DOHH2 (cell line): ENCODE measurements around the gene BHLHE41.
A peak's percentile ranks its signal among the peaks of the same experiment; 100 is the strongest.

Experiments
- H3F3A ChIP-seq: fragments of 200-600 bp; sonication (generic), shearing (Covaris generic); 2 replicates; pipeline ENCODE4 v1.6.0; 2016; ENCODE audit warnings: antibody characterized with exemption, mild to moderate bottlenecking; ENCODE audit not compliant: control insufficient read depth, insufficient read depth
- H3K27ac ChIP-seq: fragments of 200-600 bp; sonication (generic); 2 replicates; pipeline ENCODE4 v1.5.1; 2014; ENCODE audit warnings: low read depth, mild to moderate bottlenecking, low read length, moderate library complexity
- H3K27me3 ChIP-seq: fragments of 200-600 bp; sonication (generic); 2 replicates; pipeline ENCODE4 v1.6.1; 2014; ENCODE audit warnings: mild to moderate bottlenecking, low read length, mixed read lengths; ENCODE audit not compliant: control insufficient read depth
- H3K36me3 ChIP-seq: fragments of 200-600 bp; sonication (generic); 2 replicates; pipeline ENCODE4 v1.6.1; 2014; ENCODE audit warnings: mild to moderate bottlenecking, low read length, moderate library complexity, mixed read lengths; ENCODE audit not compliant: control insufficient read depth
- H3K4me1 ChIP-seq: fragments of 200-600 bp; sonication (generic); 2 replicates; pipeline ENCODE4 v1.6.1; 2014; ENCODE audit warnings: mild to moderate bottlenecking, low read length, mixed read lengths; ENCODE audit not compliant: control insufficient read depth
- H3K4me2 ChIP-seq: fragments of 200-600 bp; sonication (generic); 2 replicates; pipeline ENCODE4 v1.6.0; 2014; ENCODE audit warnings: mild to moderate bottlenecking, low read length, moderate library complexity
- H3K4me3 ChIP-seq: fragments of 200-600 bp; sonication (generic); 2 replicates; pipeline ENCODE4 v1.5.1; 2014; ENCODE audit warnings: mild to moderate bottlenecking, low read length, mixed read lengths
- H3K79me2 ChIP-seq: fragments of 200-600 bp; sonication (generic); 2 replicates; pipeline ENCODE4 v1.6.1; 2014; ENCODE audit warnings: mild to moderate bottlenecking, low read length, mixed read lengths; ENCODE audit not compliant: control insufficient read depth
- H3K9me2 ChIP-seq: fragments of 200-600 bp; sonication (generic); replicated peaks from 2 replicates; pipeline ENCODE4 v1.6.1; 2014; ENCODE audit warnings: mild to moderate bottlenecking, low read length, mixed read lengths; ENCODE audit not compliant: control insufficient read depth
- H3K9me3 ChIP-seq: fragments of 200-600 bp; sonication (generic); 2 replicates; pipeline ENCODE4 v1.6.1; 2014; ENCODE audit warnings: antibody characterized with exemption, low read length, mixed read lengths; ENCODE audit not compliant: control insufficient read depth, insufficient read depth
- H4K20me1 ChIP-seq: fragments of 200-600 bp; sonication (generic); 2 replicates; pipeline ENCODE4 v1.6.0; 2014; ENCODE audit warnings: low read depth, mild to moderate bottlenecking, antibody characterized with exemption, low read length, moderate library complexity; ENCODE audit not compliant: control insufficient read depth, insufficient read depth
- EZH2phosphoT487 ChIP-seq: fragments of 200-600 bp; sonication (generic); IDR thresholded peaks from 2 replicates; pipeline ENCODE4 v1.6.1; 2017; ENCODE audit warnings: borderline replicate concordance, mild to moderate bottlenecking, antibody characterized with exemption, low read length, moderate library complexity, mixed read lengths
- TF ChIP-seq, protein P1 (sequence below): fragments of 200-600 bp; sonication (generic); IDR thresholded peaks from one replicate; pipeline ENCODE4 v1.5.1; 2014; ENCODE audit warnings: antibody characterized with exemption, mild to moderate bottlenecking, low read depth, low read length; ENCODE audit not compliant: poor library complexity, severe bottlenecking

The BHLHE41 gene

DNA sequence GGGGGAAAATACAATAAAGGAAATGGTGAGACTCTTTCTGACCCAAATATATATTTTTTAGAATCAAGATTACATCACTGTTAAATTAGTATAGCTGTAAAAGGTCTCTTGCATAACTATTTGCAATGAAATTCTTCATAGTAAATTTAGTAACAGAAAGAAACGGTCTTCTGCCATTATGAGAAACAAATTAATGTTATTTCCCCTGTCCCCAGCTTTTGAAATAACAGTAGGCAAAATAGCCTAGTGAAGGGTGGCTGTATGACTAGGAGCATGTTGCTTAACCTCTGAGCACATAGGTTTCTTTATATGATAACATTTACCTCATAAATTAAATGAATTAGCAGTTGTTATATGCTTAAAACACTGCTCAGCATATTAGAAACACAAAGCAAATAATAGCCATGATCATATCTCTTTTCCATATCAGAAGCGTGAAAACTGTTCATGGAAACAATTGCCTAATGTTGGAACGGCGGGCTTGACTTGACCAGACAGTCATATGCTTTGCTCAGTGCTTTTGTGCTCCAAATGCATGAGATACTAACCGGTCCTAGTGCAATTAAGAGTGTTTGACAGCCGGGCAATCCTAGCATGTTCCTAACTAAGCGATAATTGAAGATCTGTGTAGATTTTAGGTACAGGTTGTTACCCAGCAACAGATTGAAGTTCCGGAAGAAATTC lies 24.0 kb downstream of the BHLHE41 start:
- Histone ChIP-seq H3K79me2 (no peaks in the 10 kb centered on the region), H3K36me3 (no peaks in the 10 kb centered on the region), H3K4me2 (no peak overlapping the region), H3F3A (no peaks in the 10 kb centered on the region), H3K27me3 (peaks cover 33% of the 10 kb centered on the region), H3K4me3 (no peak overlapping the region), H3K27ac (no peak overlapping the region), H3K4me1 (no peaks in the 10 kb centered on the region), H4K20me1 (no peaks in the 10 kb centered on the region; the same call in 1 of the 2 replicates), H3K9me2 (no peaks in the 10 kb centered on the region), H3K9me3 (no peaks in the 10 kb centered on the region)
- no peak for TF ChIP-seq EZH2phosphoT487
- TF ChIP-seq, protein P1, sequence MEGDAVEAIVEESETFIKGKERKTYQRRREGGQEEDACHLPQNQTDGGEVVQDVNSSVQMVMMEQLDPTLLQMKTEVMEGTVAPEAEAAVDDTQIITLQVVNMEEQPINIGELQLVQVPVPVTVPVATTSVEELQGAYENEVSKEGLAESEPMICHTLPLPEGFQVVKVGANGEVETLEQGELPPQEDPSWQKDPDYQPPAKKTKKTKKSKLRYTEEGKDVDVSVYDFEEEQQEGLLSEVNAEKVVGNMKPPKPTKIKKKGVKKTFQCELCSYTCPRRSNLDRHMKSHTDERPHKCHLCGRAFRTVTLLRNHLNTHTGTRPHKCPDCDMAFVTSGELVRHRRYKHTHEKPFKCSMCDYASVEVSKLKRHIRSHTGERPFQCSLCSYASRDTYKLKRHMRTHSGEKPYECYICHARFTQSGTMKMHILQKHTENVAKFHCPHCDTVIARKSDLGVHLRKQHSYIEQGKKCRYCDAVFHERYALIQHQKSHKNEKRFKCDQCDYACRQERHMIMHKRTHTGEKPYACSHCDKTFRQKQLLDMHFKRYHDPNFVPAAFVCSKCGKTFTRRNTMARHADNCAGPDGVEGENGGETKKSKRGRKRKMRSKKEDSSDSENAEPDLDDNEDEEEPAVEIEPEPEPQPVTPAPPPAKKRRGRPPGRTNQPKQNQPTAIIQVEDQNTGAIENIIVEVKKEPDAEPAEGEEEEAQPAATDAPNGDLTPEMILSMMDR: no peak

DNA sequence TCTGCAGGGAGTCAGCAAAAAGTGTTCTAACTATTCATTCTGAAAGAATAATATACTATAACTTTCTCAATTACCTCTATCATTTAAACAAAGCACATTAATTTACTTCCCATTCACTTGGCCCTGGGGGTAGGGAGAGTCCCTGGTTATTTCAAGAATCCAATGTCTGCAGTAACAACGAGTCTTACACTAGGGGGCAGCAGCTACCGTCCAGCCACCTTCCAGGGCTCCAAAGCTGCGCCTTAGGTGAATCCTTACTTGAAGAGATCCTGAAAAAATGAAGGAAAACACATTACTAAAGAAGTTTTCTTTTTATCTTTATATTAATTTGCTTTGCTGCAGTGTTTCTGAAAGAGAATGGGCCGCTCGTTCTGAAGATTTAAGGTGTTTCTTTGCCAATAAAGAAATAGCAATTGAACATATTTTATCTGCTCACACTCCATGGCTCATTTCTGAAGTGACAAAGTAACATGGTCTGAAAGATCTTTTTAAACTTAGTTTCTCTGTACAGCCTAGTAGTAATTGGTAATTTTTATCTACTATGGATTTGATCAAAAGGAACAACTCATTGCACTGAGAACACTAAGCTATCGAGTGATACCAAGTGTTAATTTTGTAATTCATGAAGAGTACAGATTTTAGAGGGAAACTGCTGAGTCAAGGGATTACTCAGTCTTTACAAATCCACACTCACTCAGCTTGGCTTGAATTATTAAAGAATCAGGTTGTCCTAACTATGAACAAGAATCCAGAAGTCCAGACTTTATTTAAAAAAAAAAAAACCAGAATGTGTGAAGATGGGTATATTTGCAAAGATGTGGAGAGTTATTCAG lies 27.6 kb downstream of the BHLHE41 start:
- Histone ChIP-seq H4K20me1 (no peaks in the 10 kb centered on the region; the same call in 1 of the 2 replicates), H3K36me3 (no peaks in the 10 kb centered on the region), H3K4me3 (no peak overlapping the region), H3K4me2 (no peak overlapping the region), H3K79me2 (no peaks in the 10 kb centered on the region), H3F3A (no peaks in the 10 kb centered on the region), H3K27me3 (peaks cover 26% of the 10 kb centered on the region), H3K9me2 (no peaks in the 10 kb centered on the region), H3K4me1 (no peaks in the 10 kb centered on the region), H3K9me3 (no peaks in the 10 kb centered on the region), H3K27ac (no peak overlapping the region)
- no peak for TF ChIP-seq EZH2phosphoT487
- TF ChIP-seq, protein P1: peak; percentile 85

DNA sequence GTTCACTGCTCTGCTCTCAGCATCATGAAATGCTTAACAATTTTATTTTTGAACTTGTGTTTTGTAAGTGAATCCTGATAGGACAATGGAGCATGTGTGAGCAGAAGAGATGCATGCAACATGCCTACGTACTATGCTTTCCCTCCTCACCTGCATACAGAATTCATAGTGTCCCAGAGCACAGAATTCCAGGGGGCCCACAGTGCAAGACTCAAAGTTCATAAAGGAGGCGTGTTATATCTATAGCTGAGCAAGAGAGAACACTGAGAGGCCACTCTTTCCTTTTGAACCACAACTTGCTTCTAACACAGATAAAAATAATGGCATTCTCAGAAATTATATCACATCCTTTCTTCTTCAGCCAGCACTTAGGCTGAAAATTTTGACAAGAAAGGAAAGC lies 28.8 kb downstream of the BHLHE41 start:
- no peaks in the 10 kb centered on the region for H3K36me3 ChIP-seq
- H3K9me2 ChIP-seq: no peaks in the 10 kb centered on the region
- H3K27me3 ChIP-seq: peaks cover 14% of the 10 kb centered on the region
- no peaks in the 10 kb centered on the region for H3K4me1 ChIP-seq
- H4K20me1 ChIP-seq: no peaks in the 10 kb centered on the region; the same call in 1 of the 2 replicates
- H3K79me2 ChIP-seq: no peaks in the 10 kb centered on the region
- TF ChIP-seq EZH2phosphoT487: no peak
- TF ChIP-seq, protein P1: no peak
- no peaks in the 10 kb centered on the region for H3F3A ChIP-seq
- H3K4me3 ChIP-seq: no peak overlapping the region
- H3K27ac ChIP-seq: no peak overlapping the region
- no peak overlapping the region for H3K4me2 ChIP-seq
- H3K9me3 ChIP-seq: no peaks in the 10 kb centered on the region
